NOMO-1 treated with DMSO at 0.1 percent for 48 hours (cell line): Measurements from ENCODE around the gene CDKN2AIP.

Source experiments
- DNase-seq: peaks from one replicate; lab custom pipeline; 2025; ENCODE audit not compliant: unreplicated experiment; lab: John Stamatoyannopoulos, UW

The CDKN2AIP gene

GRCh38 chr4:183492791-183493222 is 48.4 kb downstream of the CDKN2AIP start:
- no peak for DNase-seq

- DNase-seq: no peak
Measured at GRCh38 chr4:183493246-183493645, 48.8 kb downstream of the CDKN2AIP start.

GRCh38 chr4:183495184-183495583 is 50.7 kb downstream of the CDKN2AIP start:
- no peak for DNase-seq
